Suppressor macrophage (primary cell): ENCODE measurements around the gene CHI3L2.

ENCODE experiments used
- DNase-seq, 4 experiments: peaks; one replicate each; pipeline ENCODE4 v3.0.0-alpha.2; 2020 to 2022

Gene CHI3L2

DNA sequence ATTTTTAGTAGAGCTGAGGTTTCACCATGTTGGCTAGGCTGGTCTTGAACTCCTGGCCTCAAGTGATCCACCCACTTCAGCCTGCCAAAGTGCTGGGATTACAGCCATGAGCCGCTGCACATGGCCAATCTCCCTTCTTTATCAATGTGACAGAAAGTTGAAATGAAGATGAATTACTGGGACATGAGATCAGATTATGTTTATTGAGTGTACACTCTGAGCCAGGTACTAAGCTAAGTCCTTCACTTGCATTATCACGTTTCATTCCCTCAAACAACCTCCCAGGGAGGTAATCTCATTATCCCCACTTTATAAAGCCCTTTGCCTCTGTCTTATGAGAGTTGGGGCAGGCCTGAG is 6.3 kb upstream of the CHI3L2 start:
- no peak for DNase-seq

DNA sequence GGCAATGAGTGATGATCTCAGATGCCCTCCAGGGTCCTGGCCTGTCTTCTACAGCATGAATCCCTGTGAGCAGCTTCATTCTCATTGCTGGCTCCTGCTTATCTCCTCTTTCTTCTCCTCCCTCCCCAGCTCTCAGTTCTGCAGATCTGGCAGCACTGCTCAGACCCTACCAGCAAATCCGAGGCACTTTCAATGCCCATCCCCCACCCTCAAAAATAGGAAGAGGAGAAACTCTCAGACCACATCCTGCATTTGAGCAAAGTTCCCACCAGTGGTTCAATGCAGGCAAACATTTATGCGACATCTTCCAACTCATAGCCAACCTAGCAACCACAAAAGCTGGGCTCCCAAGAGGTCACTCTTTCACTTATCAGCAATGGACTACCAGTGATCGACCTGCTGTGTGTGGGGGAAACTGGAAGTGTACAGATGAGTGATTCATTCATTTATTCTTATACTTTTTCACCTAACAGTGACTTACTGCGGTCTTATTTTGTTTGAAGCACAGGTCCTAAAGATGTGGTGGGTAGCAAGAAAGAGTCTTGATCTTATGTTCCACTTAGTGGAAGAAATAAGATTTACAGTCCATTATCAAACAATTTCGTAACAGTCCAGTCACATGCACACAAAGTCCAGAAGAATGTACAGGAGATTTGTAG is 5.8 kb upstream of the CHI3L2 start:
- DNase-seq, result peak; percentile 53 to 82 (median 69)

DNA sequence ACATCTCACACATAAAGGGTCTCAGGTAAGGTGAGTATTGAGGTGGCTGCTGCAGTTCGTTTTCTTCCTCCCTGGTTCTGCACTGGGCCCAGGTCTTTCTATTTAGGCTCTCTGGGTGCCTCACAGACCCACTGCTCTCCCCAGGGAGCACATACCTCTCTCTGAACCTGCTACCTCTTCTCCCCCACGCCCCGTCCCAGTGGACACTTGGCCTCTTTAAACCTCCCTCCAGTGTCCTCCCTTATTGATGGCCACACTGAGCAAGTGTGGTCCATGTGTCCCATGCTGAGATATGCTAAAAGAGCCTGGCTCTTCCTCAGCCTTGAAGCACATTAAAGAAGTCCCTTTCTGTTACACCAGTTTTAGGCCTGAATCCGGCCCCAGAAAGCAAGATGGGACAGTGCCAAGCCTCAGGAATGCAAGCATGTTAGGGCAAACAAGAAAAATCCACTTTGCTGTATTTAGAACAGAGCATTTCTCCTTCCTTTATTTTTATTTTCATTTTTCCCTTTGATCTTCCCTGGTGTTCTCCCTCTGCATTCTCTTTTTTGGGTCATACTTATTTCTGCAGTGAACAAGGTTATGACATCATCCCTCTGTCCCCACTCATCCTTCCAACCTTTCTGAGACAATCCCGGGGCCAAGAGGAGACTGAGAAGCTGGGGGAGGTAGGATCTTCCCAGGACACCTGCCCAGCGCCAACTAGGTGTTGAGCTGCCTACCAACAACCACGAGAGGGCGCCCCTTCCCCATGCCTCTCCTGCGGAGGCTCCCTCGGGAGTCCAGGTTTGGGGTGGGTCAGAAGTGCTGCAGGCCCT is 5.0 kb upstream of the CHI3L2 start:
- DNase-seq, result peak; percentile 73 to 87 (median 76)

DNA sequence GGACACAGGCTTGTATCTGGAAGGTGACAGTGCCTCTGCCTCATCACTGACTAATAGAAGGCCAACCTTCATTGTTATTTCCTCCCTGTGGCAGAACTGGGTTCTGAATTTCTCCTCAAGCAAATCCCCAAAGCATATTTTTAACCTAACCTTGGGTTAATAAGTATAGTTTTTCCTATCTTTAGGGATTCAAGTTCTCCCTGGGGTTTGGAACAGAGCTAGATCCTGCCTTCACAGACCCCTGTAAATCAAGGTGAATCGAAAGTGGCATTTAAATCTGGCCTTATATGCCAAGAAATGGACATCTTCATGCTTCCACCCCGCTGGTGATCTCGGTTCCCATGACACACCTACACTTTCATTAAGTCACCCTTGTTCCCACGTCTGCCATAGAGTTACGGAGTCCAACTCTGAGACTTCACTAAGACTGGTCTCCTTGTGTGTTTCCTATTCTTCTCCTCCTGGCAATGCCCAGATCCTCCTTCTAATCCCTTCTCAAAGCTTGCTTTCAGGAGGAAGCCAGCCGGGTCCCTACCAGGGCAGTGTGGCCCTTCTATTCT is 4.3 kb upstream of the CHI3L2 start:
- peak; percentile 24 to 65 (median 54) for DNase-seq

DNA sequence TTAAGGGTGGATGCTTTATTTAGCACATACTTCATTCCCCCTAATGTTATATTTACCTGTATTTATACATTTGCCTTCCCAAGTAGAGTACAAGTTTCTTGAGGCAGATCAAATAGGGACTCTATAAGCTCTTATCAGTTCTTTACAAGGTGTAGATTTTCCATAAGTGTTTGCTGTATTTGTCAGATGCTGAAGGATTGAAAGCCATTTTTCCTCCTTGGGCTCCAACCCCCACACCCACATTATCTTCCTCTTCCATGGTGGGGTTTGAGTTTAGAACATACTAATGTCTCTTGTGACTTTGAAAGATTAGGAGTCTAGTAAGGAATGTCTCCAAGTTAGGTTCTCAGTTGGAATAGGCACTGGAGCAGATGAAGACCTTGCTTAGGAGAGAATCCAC is 2.4 kb upstream of the CHI3L2 start:
- no peak for DNase-seq

DNA sequence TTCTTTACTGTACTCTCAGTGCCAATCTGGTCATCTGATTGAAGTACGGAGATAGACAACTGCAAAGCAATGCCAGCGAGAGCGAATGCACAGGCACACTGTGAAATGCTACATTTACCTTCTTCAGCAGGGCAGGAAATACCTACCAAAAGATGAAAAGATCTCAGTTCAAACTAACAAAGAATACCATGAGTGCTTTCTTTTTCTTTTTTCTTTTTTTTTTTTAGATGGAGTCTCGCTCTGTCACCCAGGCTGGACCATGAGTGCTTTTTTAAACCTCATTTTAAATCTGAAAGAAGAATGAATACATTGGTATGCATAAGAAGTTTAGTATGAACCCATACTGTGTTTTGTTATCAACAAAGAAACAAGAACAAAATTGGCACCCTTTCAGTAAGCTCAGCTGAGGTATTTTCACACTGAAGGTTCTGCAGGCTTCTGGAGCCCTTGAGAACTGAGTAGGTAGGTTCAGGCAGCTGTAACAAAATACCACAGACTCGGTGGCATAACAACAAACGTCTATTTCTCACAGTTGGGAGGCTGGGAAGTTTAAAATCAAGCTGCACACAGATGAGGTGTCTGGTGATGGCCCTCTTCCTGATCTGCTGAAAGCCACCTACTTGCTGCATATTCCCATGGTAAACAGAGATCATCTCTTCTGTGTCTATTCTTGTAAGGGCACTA is 1.7 kb upstream of the CHI3L2 start:
- no peak for DNase-seq

DNA sequence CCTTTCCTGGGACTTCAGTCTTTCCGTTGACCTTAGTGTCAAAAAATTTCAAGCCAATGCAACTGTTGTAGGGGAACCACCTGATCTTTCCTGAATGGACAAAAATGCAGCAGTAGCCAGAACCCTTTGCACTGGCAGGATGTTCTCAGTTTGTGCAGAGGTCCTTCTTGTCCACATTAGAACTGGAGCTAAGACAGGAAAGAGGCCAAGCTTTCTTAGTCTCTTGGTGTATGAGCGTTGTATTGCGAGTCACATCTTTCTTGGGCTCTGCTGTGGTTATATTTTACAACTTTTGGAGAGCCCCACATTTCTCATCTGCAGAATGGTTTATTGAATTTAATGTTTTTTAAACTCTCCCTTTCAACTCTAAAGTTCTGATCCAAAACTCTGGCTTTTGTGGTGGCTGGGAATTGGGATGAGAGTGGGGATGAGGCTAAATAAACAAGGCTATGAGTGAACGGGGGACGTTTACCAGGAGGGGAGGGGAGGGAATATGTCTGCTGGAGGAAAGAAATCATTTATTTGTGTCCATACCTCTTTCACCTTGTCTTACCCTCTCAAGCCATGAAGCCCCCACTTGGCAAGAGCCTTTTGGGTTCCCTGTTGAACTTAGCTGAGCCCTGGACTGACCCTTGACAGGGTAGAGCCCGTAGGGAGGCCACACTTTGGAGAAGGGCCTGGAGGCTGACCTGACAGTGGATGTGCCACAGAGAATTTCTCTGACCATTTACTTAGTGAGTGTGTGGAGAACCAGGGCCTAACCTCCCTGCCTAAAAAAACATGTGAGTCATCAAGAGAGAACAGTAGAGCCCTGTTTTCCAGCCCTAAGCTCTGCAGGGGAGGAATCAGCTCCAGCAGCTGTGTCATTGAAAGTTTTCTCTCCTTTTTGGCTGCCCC is 586 bp downstream of the CHI3L2 start:
- peak in 1 of 4 experiments; percentile 8 for DNase-seq

DNA sequence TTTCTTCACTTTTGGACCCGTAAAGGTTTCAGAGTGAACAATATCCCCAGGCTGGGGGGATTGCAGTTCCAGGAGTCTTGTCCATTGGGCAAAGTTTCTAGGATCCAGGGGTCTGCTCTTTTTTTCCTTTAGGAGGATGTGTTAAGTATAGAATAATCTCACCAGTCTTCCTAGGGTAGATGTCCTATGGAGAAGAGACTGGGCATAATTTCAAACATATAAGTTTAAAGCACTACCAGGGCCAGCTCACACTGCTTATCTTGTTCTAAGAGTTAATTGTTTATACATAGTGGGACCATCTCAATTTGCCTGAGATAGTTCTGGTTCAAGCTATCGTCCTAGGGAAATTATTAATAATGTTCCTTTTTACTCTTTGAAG is 1.2 kb downstream of the CHI3L2 start:
- no peak for DNase-seq

DNA sequence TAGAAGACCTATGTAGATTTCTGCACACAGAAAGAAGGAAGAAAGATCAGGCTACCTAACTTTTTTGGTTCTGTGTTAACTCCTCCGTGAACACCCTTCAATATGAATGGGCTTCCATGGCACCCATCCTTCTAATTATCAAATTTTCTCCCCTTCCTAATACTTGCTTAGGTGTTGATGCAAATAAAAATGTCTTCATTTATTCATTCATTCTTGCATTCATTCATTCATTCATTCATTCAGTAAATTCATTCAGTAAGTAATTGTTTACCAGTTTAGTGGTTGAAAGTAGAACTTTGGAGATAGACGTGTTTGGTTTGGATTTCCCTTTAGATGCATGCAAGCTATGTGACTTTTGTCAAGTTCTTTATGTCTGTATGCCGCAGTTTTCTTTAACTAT is 4.6 kb downstream of the CHI3L2 start:
- DNase-seq, result no peak

DNA sequence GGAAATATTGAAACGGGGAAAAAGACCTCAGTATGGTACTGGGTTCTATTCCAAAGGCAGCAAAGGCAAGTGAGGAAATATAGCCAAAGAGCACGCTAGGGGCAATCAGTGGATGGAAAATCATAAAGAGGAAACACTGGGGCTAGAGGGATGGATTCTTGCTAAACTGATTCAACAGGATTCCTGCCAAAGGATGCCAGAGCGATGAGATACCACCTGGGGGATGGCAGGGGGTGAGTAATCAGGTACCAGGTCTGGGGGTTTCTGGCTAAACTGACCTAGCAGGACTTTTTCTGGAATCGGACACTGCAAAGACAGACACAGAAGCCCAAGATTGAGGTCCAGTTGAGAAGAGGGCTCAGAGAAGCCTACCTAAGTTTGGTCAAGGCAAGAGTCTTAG is 6.7 kb downstream of the CHI3L2 start:
- DNase-seq, result no peak

DNA sequence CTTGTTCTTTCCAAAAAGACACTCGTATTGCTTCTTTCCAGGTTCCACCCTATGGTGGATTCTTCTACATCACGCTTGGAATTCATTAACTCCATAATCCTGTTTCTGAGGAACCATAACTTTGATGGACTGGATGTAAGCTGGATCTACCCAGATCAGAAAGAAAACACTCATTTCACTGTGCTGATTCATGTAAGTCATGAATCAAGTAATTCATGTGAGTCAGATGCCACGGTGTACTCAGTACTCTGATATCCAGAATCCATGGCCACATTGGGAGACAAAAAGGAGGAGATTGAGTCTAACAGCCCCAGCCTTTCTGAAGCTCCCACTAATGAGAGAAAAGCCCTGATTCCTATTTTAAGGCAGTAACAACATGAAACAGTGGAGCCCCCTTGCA is 7.4 kb downstream of the CHI3L2 start:
- no peak for DNase-seq

DNA sequence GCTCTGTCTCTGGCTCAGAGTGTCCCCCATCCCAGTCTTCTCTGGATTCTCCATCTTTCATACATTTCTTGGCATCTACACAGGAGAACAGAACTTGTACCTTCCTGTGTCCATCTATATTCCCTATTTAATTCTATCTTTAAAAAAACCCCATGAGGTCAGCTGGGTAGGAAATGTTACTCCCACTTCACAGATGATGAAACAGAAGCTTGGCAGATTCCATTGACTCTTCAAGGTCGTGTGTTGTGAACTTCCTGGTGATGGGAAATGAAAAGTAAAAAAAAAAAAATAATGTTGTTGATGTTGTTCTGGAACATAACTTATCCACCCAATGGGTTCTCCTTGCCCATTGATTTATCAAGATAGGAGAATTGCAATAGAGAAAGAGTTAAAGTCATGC is 8.9 kb downstream of the CHI3L2 start:
- DNase-seq, result peak in 3 of 4 experiments; percentile 14 to 47 (median 34)

DNA sequence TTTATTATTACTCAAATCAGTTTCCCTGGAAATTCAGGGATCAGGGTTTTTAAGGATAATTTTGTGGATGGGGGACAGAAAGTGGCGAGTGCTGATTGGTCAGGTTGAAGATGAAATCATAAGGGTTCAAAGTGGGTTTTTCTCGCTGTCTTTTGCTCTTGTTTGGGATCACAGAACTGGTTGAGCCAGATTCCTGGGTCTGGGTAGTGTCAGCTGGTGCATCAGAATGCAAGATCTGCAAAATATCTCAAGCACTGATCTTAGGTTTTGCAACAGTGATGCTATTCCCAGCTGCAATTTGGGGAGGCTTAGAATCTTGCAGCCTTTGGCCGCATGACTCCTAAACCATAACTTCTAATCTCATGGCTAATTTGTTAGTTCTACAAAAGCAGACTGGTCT is 9.3 kb downstream of the CHI3L2 start:
- DNase-seq, result no peak

DNA sequence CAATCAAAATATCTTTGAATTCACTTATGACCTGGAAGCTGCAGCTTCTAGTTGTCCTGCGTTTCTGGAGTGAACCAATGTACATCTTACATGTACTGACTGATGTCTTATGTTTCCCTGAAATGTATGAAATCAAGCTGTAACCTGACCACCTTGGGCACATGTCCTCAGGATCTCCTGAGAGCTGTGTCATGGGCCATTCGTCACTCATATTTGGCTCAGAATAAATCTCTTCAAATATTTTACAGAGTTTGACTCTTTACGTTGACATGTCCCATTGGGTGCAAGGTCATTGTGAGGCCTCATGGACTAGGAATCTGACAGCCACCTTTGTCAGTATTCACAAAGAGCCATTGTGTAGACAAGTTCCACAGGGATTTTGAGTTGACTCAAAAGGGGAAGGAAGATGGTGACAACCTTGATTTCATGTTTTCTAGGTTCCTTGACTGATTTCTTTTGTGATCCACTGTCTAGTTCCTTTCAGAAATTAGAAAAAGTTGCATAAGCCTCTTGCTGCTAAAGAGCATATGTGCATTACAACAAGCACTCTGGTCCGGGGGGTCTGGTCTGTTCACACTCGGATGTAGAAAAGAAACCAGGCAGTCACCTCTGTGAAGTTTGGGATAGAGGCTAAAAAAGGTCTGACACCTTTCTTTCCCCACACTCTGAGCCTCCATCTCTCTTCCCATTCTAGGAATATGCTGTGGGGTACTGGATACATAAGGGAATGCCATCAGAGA is 10.7 kb downstream of the CHI3L2 start:
- DNase-seq, result no peak

DNA sequence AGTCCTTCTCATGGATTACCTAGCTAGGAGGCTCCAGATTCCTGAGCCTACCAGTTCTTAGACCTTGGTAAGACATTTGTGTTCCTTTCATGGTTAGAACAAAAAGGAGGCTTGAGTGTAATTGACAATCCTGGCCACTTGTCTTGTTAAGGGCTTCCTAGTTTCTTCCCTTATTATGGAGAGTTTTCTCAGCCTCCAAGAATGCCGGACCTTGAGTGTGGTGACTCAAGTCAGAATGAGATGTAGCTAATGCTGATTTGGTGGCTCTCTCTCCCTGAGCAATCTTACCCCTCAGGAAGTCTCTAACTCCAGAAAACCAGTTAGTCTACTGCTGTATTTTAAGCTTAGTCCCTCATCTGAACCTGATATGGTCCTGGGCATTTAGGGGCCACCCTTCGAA is 14.3 kb downstream of the CHI3L2 start:
- no peak for DNase-seq

DNA sequence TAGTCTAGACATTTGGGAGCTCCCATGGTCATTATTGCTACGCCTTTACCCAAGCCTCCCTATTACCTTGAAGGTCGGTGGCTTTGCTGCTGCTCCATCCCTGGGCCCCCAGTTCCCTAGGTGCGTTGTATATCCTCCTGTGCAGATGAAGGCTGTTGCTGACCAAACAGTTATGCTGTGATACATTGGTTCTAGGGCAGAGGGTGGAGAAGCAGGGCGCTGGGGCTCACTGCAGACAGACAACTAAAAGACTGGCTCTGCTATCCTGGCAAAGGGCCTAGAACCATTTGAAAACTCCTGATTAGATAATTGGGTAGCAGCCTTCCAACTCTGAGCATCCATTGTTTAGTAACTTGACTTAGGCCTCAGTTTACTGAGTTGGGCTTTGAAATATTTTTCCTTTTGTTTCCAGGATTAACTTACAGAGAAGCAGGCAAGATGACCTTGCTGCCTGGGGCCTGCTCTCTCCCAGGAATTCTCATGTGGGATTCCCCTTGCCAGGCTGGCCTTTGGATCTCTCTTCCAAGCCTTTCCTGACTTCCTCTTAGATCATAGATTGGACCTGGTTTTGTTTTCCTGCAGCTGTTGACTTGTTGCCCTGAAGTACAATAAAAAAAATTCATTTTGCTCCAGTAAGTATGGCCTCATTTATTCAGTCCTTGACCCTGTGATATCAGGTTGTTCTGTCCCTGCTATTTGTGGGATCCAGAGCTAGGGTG is 15.5 kb downstream of the CHI3L2 start:
- DNase-seq, result no peak

DNA sequence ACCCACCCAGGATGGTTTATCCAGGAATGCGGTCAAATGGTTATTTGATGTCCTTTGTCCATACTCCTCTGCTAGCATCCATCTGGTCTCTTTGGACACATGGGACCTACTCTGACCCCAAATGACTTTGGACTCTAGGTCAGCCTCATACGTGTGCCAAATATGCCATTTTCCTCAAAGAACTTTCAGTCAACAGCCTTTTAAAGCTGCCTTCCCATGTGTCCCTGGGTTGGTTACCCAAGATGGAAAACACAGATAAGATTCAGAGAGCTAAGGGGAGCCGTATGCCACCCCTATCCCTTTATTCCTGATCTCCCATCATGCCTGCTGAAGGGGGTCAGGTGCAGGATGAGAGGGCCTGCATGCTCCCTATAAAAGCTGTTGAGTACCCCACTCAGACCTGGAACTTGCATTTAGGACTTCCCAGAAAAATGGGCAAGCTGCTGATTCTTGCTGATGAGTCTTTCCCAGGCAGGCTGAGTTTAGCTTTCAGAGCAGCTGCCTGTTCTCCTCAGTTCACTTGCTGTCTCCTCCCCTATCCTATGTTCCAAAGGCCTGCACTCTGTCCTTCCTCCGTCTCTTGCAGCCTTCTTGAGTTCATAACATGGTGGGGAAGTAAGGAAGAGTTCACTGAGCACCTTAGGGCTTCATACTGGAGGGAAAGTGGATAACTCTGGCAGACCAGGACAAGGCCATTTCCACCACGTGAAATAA is 19.8 kb downstream of the CHI3L2 start:
- no peak for DNase-seq

DNA sequence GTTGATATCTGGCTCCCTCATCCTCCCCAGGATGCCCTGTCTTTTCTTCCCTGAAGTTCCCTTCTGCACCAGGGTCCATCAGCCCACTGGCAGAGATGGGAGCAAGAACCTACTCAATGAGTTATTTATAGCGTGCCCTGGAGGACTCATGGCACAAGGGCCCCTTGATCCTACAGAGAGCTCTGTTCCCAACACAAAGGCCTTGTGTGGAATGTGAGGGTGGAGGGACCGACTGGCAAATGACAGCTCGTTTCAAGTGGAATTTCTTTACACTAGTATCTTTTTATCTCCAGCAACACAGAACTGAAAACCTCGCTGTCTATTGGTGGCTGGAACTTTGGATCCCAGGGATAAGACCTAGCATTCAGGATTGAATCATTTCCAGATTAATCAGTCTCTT is 22.4 kb downstream of the CHI3L2 start:
- no peak for DNase-seq

DNA sequence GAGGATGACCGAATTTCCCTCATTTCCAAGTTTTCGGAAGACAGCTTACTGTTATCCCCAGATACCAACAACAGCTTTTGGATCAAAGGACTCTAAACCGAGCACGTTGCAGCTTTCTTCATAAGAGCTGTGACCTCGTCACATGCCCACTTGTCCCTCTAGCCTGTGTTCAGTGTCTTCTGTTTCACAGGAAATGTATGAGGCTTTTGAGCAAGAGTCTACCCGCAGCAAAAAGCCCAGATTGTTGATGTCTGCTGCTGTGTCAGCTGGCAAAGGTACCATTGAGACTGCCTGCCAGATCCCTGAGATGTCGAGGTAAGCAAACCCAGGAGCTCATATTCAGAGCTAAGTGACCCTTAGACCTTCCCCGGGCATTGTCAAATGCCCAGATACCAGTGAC is 24.1 kb downstream of the CHI3L2 start:
- no peak for DNase-seq

DNA sequence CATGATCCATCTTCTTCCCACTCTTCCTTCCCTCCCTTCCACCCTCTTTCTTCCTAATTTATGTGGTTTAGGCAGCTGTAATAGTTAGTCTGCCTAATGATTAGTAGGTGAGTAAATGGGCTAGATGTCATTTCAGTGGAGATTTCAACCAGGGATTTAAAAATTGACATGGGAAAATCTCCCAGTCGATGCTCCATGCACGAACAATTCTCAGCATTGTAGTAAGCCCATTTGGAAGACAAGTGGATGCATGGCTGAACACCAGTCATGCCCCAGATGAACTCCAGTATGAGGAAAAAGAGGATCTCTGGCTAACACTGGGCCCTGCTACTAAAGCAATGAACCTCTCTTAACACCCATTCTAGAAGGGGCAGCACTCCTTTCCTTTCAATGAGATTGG is 25.3 kb downstream of the CHI3L2 start:
- DNase-seq, result no peak
